GM18499 (cell line): ENCODE data around the gene MACROD2.

Experiments
- ATAC-seq: cut with Tn5 transposase; IDR thresholded peaks from one replicate; pipeline ENCODE4 v1.9.1; 2021; ENCODE audit warnings: moderate number of reproducible peaks; ENCODE audit not compliant: insufficient read depth, unreplicated experiment

MACROD2 gene

GRCh38 chr20:15596220-15596890 is 1601.0 kb downstream of the MACROD2 start:
- ATAC-seq, result no peak

GRCh38 chr20:15597306-15597705 is 1602.0 kb downstream of the MACROD2 start:
- ATAC-seq, result no peak

GRCh38 chr20:15599961-15600360 is 1604.6 kb downstream of the MACROD2 start:
- no peak for ATAC-seq

GRCh38 chr20:15600565-15600964 is 1605.2 kb downstream of the MACROD2 start:
- no peak for ATAC-seq

- ATAC-seq, result no peak
Measured at GRCh38 chr20:15603506-15603905, 1608.2 kb downstream of the MACROD2 start.

- no peak for ATAC-seq
Measured at GRCh38 chr20:15603978-15604805, 1608.9 kb downstream of the MACROD2 start.

- no peak for ATAC-seq
Measured at GRCh38 chr20:15609921-15610320, 1614.6 kb downstream of the MACROD2 start.

- ATAC-seq, result no peak
Measured at GRCh38 chr20:15610787-15611186, 1615.5 kb downstream of the MACROD2 start.

- ATAC-seq, result no peak
Measured at GRCh38 chr20:15611541-15611940, 1616.2 kb downstream of the MACROD2 start.

- ATAC-seq, result no peak
Measured at GRCh38 chr20:15612198-15612597, 1616.9 kb downstream of the MACROD2 start.

GRCh38 chr20:15612769-15613168 is 1617.5 kb downstream of the MACROD2 start:
- ATAC-seq, result no peak

- ATAC-seq, result no peak
Measured at GRCh38 chr20:15613530-15613929, 1618.2 kb downstream of the MACROD2 start.

- no peak for ATAC-seq
Measured at GRCh38 chr20:15616626-15617025, 1621.3 kb downstream of the MACROD2 start.

GRCh38 chr20:15618110-15618509 is 1622.8 kb downstream of the MACROD2 start:
- no peak for ATAC-seq

GRCh38 chr20:15618912-15619311 is 1623.6 kb downstream of the MACROD2 start:
- ATAC-seq, result no peak

- no peak for ATAC-seq
Measured at GRCh38 chr20:15619341-15619740, 1624.0 kb downstream of the MACROD2 start.

- no peak for ATAC-seq
Measured at GRCh38 chr20:15619816-15620215, 1624.5 kb downstream of the MACROD2 start.

GRCh38 chr20:15622368-15622767 is 1627.1 kb downstream of the MACROD2 start:
- no peak for ATAC-seq

- ATAC-seq, result no peak
Measured at GRCh38 chr20:15623215-15623614, 1627.9 kb downstream of the MACROD2 start.

GRCh38 chr20:15625981-15626380 is 1630.7 kb downstream of the MACROD2 start:
- no peak for ATAC-seq

GRCh38 chr20:15627089-15627488 is 1631.8 kb downstream of the MACROD2 start:
- ATAC-seq, result no peak

GRCh38 chr20:15627501-15627903 is 1632.2 kb downstream of the MACROD2 start:
- no peak for ATAC-seq
